ENCODE results near the gene UBE2E1.

- TF ChIP-seq CTCF (conservative IDR thresholded peaks at IDR 0.05 in 1 of 2, IDR thresholded peaks at IDR 0.05 in 1 of 2; ENCODE audit: low read depth in 1 of 2, low read length in 2 of 2) (no peak), EZH2 (IDR thresholded peaks at IDR 0.05; ENCODE audit: low read length, missing control alignments) (no peak)
These were observed 113.9 kb downstream of the UBE2E1 start for GRCh38 chr3:23919628-23920027.

Data from fibroblast of lung (primary cell).